Activated naive CD8-positive, alpha-beta T cell treated with anti-CD3 and anti-CD28 coated beads, Interleukin-2, amount 50 U/mL, for 24 hours (primary cell): ENCODE data around the gene NLGN1.

Source experiments
- ATAC-seq: fragments of 150-1000 bp; cut with Tn5 transposase; one replicate; pipeline ENCODE4 v1.10.0; 2021
- DNase-seq: peaks from one replicate; pipeline ENCODE4 v3.0.0; 2021
- H3K27ac Mint-ChIP-seq: one replicate; pipeline ENCODE4 v1.8.0; 2021; ENCODE audit warnings: mild to moderate bottlenecking, mixed read lengths
- H3K27me3 Mint-ChIP-seq: one replicate; pipeline ENCODE4 v1.8.0; 2021; ENCODE audit warnings: mixed read lengths
- H3K36me3 Mint-ChIP-seq: one replicate; pipeline ENCODE4 v1.8.0; 2021; ENCODE audit warnings: low read depth, mixed read lengths
- H3K4me1 Mint-ChIP-seq: one replicate; pipeline ENCODE4 v1.8.0; 2021; ENCODE audit warnings: mixed read lengths
- H3K4me3 Mint-ChIP-seq: one replicate; pipeline ENCODE4 v1.8.0; 2021; ENCODE audit warnings: mild to moderate bottlenecking, moderate library complexity, mixed read lengths
- H3K9me3 Mint-ChIP-seq: one replicate; pipeline ENCODE4 v1.8.0; 2021; ENCODE audit warnings: mixed read lengths

NLGN1 gene

DNA sequence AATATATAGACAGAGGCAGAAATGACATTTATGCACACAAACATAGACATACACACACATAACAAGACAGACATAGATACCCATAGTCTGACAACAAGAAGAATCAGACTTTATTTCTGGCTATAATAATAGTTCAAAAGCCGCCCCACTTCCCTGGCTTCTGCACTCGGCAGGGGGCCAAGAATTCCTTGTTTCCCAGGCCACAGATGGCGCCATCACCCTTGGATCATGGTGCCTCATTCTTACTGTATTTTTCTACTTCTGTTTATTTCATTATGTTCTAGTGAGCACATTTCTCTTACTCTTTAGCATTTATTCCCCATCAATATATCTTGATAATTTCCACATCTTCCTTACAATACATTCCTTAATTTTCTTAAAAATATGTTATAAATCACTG lies 387.5 kb downstream of the NLGN1 start:
- no peak for DNase-seq
- Mint-ChIP-seq H3K27me3 (no peaks in the 10 kb centered on the region), H3K27ac (no peak overlapping the region), H3K4me1 (no peaks in the 10 kb centered on the region), H3K36me3 (no peaks in the 10 kb centered on the region), H3K4me3 (no peak overlapping the region), H3K9me3 (peaks cover 3% of the 10 kb centered on the region)
- no peak for ATAC-seq

DNA sequence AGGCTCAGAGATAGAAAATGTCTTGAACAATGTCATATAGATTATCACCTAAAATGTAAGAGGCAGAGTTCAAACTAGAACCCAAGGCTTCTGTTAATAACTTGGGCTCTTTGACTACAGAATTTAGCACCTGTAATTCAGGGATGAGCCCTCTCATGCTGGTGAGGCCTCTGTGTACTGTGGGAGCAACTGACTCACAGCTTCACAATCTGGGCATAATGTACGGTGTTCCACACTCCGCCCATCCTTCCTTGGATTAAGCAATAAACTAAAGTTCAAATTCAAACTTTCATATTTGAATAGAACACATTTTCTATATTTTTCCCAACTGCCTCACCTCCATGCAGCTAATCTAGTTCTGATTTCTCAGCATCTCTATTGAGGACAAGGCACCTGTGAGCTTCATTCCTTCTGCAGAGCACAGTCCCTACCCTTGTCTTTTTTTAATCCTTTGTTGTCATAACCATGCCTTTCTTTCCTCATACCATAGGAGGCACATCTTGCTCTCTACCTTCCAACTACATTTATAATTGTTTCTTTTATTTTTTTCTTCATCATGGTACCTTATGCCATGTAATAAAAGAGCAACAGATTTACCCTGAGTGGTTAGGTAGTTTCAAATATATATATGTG lies 392.1 kb downstream of the NLGN1 start:
- ATAC-seq (no peak), DNase-seq (no peak)
- H3K27me3 Mint-ChIP-seq = no peaks in the 10 kb centered on the region
- no peaks in the 10 kb centered on the region for H3K4me1 Mint-ChIP-seq
- H3K27ac Mint-ChIP-seq = no peak overlapping the region
- H3K36me3 Mint-ChIP-seq = no peaks in the 10 kb centered on the region
- H3K4me3 Mint-ChIP-seq = no peak overlapping the region
- peaks cover 3% of the 10 kb centered on the region for H3K9me3 Mint-ChIP-seq

GRCh38 chr3:173793963-173794362 lies 396.4 kb downstream of the NLGN1 start:
- DNase-seq (no peak), ATAC-seq (no peak)
- Mint-ChIP-seq H3K27me3 (no peaks in the 10 kb centered on the region), H3K9me3 (peaks cover 6% of the 10 kb centered on the region), H3K27ac (no peak overlapping the region), H3K36me3 (no peaks in the 10 kb centered on the region), H3K4me1 (no peaks in the 10 kb centered on the region), H3K4me3 (no peak overlapping the region)

GRCh38 chr3:173796405-173796804 lies 398.9 kb downstream of the NLGN1 start:
- H3K27me3 Mint-ChIP-seq = no peaks in the 10 kb centered on the region
- no peaks in the 10 kb centered on the region for H3K36me3 Mint-ChIP-seq
- DNase-seq = no peak
- H3K4me1 Mint-ChIP-seq = no peaks in the 10 kb centered on the region
- H3K27ac Mint-ChIP-seq = no peak overlapping the region
- peaks cover 6% of the 10 kb centered on the region for H3K9me3 Mint-ChIP-seq
- no peak for ATAC-seq
- H3K4me3 Mint-ChIP-seq = no peak overlapping the region

DNA sequence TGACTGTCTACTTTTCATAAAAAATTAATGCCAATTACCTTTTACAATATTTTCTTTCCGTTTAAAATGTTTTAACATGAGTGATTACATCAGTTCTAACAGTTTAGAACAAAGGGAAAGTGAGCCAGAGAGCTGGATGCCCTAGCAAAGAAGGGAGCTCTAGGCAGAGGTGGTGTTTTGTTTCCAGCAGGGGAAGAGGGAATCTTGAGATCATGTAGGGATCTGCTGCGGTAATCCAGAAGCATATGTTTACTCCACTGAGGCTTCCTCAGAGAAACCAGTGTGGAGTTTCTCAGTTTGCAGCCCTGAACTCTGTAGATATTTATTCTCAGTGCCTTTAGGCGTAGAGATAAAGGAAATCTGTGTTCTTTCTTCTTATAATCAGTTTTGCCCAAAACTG lies 399.3 kb downstream of the NLGN1 start:
- no peaks in the 10 kb centered on the region for H3K36me3 Mint-ChIP-seq
- no peak overlapping the region for H3K27ac Mint-ChIP-seq
- ATAC-seq = no peak
- DNase-seq = no peak
- H3K4me1 Mint-ChIP-seq = no peaks in the 10 kb centered on the region
- peaks cover 6% of the 10 kb centered on the region for H3K9me3 Mint-ChIP-seq
- H3K4me3 Mint-ChIP-seq = no peak overlapping the region
- H3K27me3 Mint-ChIP-seq = no peaks in the 10 kb centered on the region

GRCh38 chr3:173799060-173799816 lies 401.7 kb downstream of the NLGN1 start:
- H3K9me3 Mint-ChIP-seq = peaks cover 6% of the 10 kb centered on the region
- no peaks in the 10 kb centered on the region for H3K27me3 Mint-ChIP-seq
- no peaks in the 10 kb centered on the region for H3K4me1 Mint-ChIP-seq
- no peak overlapping the region for H3K27ac Mint-ChIP-seq
- DNase-seq (no peak), ATAC-seq (no peak)
- no peaks in the 10 kb centered on the region for H3K36me3 Mint-ChIP-seq
- H3K4me3 Mint-ChIP-seq = no peak overlapping the region

GRCh38 chr3:173800154-173800553 lies 402.6 kb downstream of the NLGN1 start:
- H3K27me3 Mint-ChIP-seq = no peaks in the 10 kb centered on the region
- DNase-seq = no peak
- no peaks in the 10 kb centered on the region for H3K36me3 Mint-ChIP-seq
- H3K27ac Mint-ChIP-seq = no peak overlapping the region
- no peaks in the 10 kb centered on the region for H3K4me1 Mint-ChIP-seq
- H3K4me3 Mint-ChIP-seq = no peak overlapping the region
- peaks cover 6% of the 10 kb centered on the region for H3K9me3 Mint-ChIP-seq
- no peak for ATAC-seq

DNA sequence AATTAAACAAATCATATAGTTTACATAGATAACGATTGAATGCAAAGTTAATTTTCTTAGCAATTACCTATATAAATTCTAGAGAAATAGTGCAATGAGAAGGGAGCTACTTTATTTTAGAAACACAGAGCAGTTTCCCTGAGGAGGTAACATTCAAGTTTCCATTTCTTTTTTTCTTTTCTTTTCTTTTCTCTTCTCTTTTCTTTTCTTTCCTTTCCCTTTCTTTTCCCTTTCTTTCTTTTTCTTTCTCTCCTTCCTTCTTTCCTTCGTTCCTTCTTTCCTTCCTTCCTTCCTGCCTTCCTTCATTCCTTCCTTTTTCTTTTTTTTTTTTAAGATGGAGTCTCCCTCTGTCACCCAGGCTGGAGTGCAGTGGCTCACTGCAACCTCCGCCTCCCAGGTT lies 417.3 kb downstream of the NLGN1 start:
- ATAC-seq = no peak
- no peaks in the 10 kb centered on the region for H3K36me3 Mint-ChIP-seq
- no peak overlapping the region for H3K4me3 Mint-ChIP-seq
- H3K27me3 Mint-ChIP-seq = no peaks in the 10 kb centered on the region
- H3K4me1 Mint-ChIP-seq = no peaks in the 10 kb centered on the region
- no peak overlapping the region for H3K27ac Mint-ChIP-seq
- peaks cover 8% of the 10 kb centered on the region for H3K9me3 Mint-ChIP-seq
- DNase-seq = no peak

GRCh38 chr3:173819368-173819767 lies 421.8 kb downstream of the NLGN1 start:
- H3K27me3 Mint-ChIP-seq = no peaks in the 10 kb centered on the region
- ATAC-seq (no peak), DNase-seq (no peak)
- no peak overlapping the region for H3K4me3 Mint-ChIP-seq
- no peak overlapping the region for H3K27ac Mint-ChIP-seq
- H3K4me1 Mint-ChIP-seq = no peaks in the 10 kb centered on the region
- H3K9me3 Mint-ChIP-seq = peaks cover 8% of the 10 kb centered on the region
- no peaks in the 10 kb centered on the region for H3K36me3 Mint-ChIP-seq

GRCh38 chr3:173823911-173824460 lies 426.4 kb downstream of the NLGN1 start:
- no peaks in the 10 kb centered on the region for H3K4me1 Mint-ChIP-seq
- H3K27me3 Mint-ChIP-seq = no peaks in the 10 kb centered on the region
- H3K4me3 Mint-ChIP-seq = no peak overlapping the region
- no peak overlapping the region for H3K27ac Mint-ChIP-seq
- ATAC-seq (no peak), DNase-seq (no peak)
- no peaks in the 10 kb centered on the region for H3K36me3 Mint-ChIP-seq
- peaks cover 11% of the 10 kb centered on the region for H3K9me3 Mint-ChIP-seq

- Mint-ChIP-seq H3K4me1 (no peaks in the 10 kb centered on the region), H3K4me3 (no peak overlapping the region), H3K9me3 (peaks cover 6% of the 10 kb centered on the region), H3K36me3 (no peaks in the 10 kb centered on the region), H3K27ac (no peak overlapping the region), H3K27me3 (no peaks in the 10 kb centered on the region)
- ATAC-seq = no peak
- DNase-seq = no peak
Observed at GRCh38 chr3:173825730-173826129, 428.2 kb downstream of the NLGN1 start.

GRCh38 chr3:173826416-173826815 lies 428.9 kb downstream of the NLGN1 start:
- H3K4me3 Mint-ChIP-seq = no peak overlapping the region
- H3K27me3 Mint-ChIP-seq = no peaks in the 10 kb centered on the region
- no peaks in the 10 kb centered on the region for H3K4me1 Mint-ChIP-seq
- peaks cover 6% of the 10 kb centered on the region for H3K9me3 Mint-ChIP-seq
- H3K27ac Mint-ChIP-seq = no peak overlapping the region
- H3K36me3 Mint-ChIP-seq = no peaks in the 10 kb centered on the region
- ATAC-seq = no peak
- no peak for DNase-seq

DNA sequence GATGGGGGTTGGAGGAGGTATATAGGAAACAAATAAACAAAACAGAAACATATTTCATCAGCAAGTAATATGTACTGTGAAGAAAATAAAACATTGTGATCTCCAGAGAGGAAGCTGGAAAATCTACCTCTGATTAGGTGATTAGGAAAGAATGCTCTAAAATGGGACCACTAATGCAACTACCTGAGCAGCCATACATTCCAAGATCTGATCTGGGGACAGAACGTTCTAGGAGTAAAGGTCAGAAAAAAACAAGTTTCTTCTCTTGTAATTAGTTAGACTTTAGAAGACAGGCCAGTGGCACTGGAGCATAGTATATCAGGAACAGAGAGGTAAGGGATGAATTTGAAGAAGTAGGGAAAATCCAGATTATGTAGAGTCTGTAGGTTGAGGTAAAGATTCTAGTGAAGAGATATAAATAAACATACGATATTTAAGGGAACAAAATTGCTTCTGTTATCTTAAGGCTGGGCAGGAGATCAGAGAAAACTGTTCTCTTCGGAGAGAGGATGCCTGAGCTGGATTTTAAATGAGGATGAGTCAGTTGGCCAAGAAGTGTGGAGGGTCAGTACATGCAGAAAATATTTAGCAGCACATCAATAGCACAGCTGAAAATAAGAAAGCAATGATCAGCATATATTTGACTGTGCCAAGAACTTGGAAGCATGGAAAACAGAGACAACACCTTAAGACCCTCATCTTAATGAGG lies 429.5 kb downstream of the NLGN1 start:
- H3K27me3 Mint-ChIP-seq = no peaks in the 10 kb centered on the region
- peaks cover 6% of the 10 kb centered on the region for H3K9me3 Mint-ChIP-seq
- H3K4me3 Mint-ChIP-seq = no peak overlapping the region
- ATAC-seq (no peak), DNase-seq (no peak)
- H3K27ac Mint-ChIP-seq = no peak overlapping the region
- no peaks in the 10 kb centered on the region for H3K36me3 Mint-ChIP-seq
- H3K4me1 Mint-ChIP-seq = no peaks in the 10 kb centered on the region

GRCh38 chr3:173838644-173839043 lies 441.1 kb downstream of the NLGN1 start:
- DNase-seq (no peak), ATAC-seq (no peak)
- Mint-ChIP-seq H3K36me3 (no peaks in the 10 kb centered on the region), H3K9me3 (peaks cover 5% of the 10 kb centered on the region), H3K4me3 (no peak overlapping the region), H3K27me3 (no peaks in the 10 kb centered on the region), H3K4me1 (no peaks in the 10 kb centered on the region), H3K27ac (no peak overlapping the region)

GRCh38 chr3:173839859-173840258 lies 442.3 kb downstream of the NLGN1 start:
- peaks cover 7% of the 10 kb centered on the region for H3K9me3 Mint-ChIP-seq
- H3K27ac Mint-ChIP-seq = no peak overlapping the region
- H3K27me3 Mint-ChIP-seq = no peaks in the 10 kb centered on the region
- ATAC-seq = no peak
- H3K4me3 Mint-ChIP-seq = no peak overlapping the region
- DNase-seq = no peak
- H3K4me1 Mint-ChIP-seq = no peaks in the 10 kb centered on the region
- H3K36me3 Mint-ChIP-seq = no peaks in the 10 kb centered on the region
